K562 (cell line): Measurements from ENCODE around the gene ZPR1. TPM values are rescaled to one million over a fixed set of nuclear protein-coding genes. Genes with fewer than 3 reads are reported as not detected.

Source experiments
- ATAC-seq: fragments of 200-7000 bp; cut with Tn5 transposase; 3 replicates; pipeline ENCODE4 v1.9.1; 2020; ENCODE audit warnings: moderate library complexity
- BruUV-seq: library from RNA; stranded (reverse); fragments of 400-500 nt; replicated peaks from 2 replicates; lab custom pipeline; 2021; lab: Mats Ljungman, UMichigan
- CTCF ChIA-PET: fragments of 300-600 bp; formaldehyde crosslinking; extraction: SDS; loops from one replicate; lab custom pipeline; 2021; ENCODE audit warnings: low intra/inter-chr PET ratio; lab: Yijun Ruan, JAX
- POLR2A ChIA-PET: fragments of 300-600, 350-650 bp; sonication (Branson Sonifier 250); formaldehyde crosslinking; extraction: SDS; loops from one replicate; lab custom pipeline; 2021; ENCODE audit warnings: antibody characterized with exemption, inconsistent platforms; lab: Yijun Ruan, JAX
- DNase-seq, 4 experiments: peaks; one replicate each; pipeline versions ENCODE4 v3.0.0 to v3.0.0-alpha.2; 2011 to 2018; ENCODE audit warnings: low spot score in 3 of 4, mixed read lengths in 3 of 4; ENCODE audit errors: extremely low read depth in 1 of 4
- FAIRE-seq: peaks from 2 replicates; lab custom pipeline; 2011; peaks lifted over from hg19 to GRCh38; lab: Jason Lieb, UNC
- H2AFZ ChIP-seq: 2 replicates; pipeline ENCODE4 v1.6.0; 2011; ENCODE audit warnings: low read depth, low read length, control low read depth, inconsistent platforms
- H3K27ac ChIP-seq: fragments of 200-600 bp; 3 replicates; pipeline ENCODE4 v1.8.0; 2011; ENCODE audit warnings: low read depth, mild to moderate bottlenecking, control low read depth, inconsistent platforms, low read length, moderate library complexity, mixed read lengths; ENCODE audit errors: extremely low read depth
- H3K27me3 ChIP-seq, 2 experiments: fragments of 300-600 bp in 1 of 2; 2 replicates in 1 of 2; 3 replicates in 1 of 2; pipeline versions ENCODE4 v1.6.0 to v1.8.0; 2011; ENCODE audit warnings: inconsistent platforms in 2 of 2, low read length in 2 of 2, mild to moderate bottlenecking in 1 of 2, mixed read lengths in 1 of 2, moderate library complexity in 1 of 2; ENCODE audit not compliant: control insufficient read depth in 2 of 2, insufficient read depth in 2 of 2
- H3K36me3 ChIP-seq: fragments of 300-600 bp; 3 replicates; pipeline ENCODE4 v1.8.0; 2011; ENCODE audit warnings: mild to moderate bottlenecking, low read length, inconsistent platforms; ENCODE audit not compliant: control insufficient read depth, insufficient read depth
- H3K4me1 ChIP-seq, 2 experiments: fragments of 200-600 bp in 1 of 2; replicated peaks in 1 of 2; 2 replicates in 1 of 2; 3 replicates in 1 of 2; pipeline versions ENCODE4 v1.5.1 to v1.8.0; 2011; ENCODE audit warnings: inconsistent platforms in 2 of 2, low read length in 2 of 2, mild to moderate bottlenecking in 1 of 2, mixed read lengths in 1 of 2, moderate library complexity in 1 of 2; ENCODE audit not compliant: control insufficient read depth in 2 of 2, insufficient read depth in 2 of 2
- H3K4me2 ChIP-seq: 2 replicates; pipeline ENCODE4 v1.6.1; 2011; ENCODE audit warnings: low read length, control low read depth, inconsistent platforms, mixed read lengths; ENCODE audit not compliant: insufficient read depth
- H3K4me3 ChIP-seq: fragments of 200-600 bp; sonication (generic), shearing (Covaris generic); 2 replicates; pipeline ENCODE4 v1.5.1; 2016; ENCODE audit warnings: control low read depth, inconsistent platforms
- H3K79me2 ChIP-seq: fragments of 200-600 bp; 3 replicates; pipeline ENCODE4 v1.8.0; 2011; ENCODE audit warnings: low read length, inconsistent platforms; ENCODE audit not compliant: control insufficient read depth, insufficient read depth
- H3K9ac ChIP-seq, 2 experiments: 2 replicates each; pipeline versions ENCODE4 v1.6.0 to v1.6.1; 2011; ENCODE audit warnings: low read depth in 2 of 2, low read length in 2 of 2, control low read depth in 1 of 2, inconsistent platforms in 1 of 2, mild to moderate bottlenecking in 1 of 2, mixed read lengths in 1 of 2; ENCODE audit not compliant: insufficient read depth in 1 of 2
- H3K9me1 ChIP-seq: one replicate; pipeline ENCODE4 v1.6.0; 2011; ENCODE audit warnings: inconsistent platforms, mild to moderate bottlenecking, low read length, moderate library complexity; ENCODE audit not compliant: control insufficient read depth, insufficient read depth
- H3K9me3 ChIP-seq: replicated peaks from 2 replicates; pipeline ENCODE4 v1.5.1; 2011; ENCODE audit warnings: low read depth, low read length, inconsistent platforms; ENCODE audit not compliant: control insufficient read depth, insufficient read depth
- H4K20me1 ChIP-seq: replicated peaks from 2 replicates; pipeline ENCODE4 v1.6.1; 2011; ENCODE audit warnings: low read length, inconsistent platforms, mixed read lengths; ENCODE audit not compliant: control insufficient read depth, insufficient read depth
- ETS2 ChIP-seq: IDR thresholded peaks from 2 replicates; pipeline ENCODE4 v1.6.1; 2016; ENCODE audit warnings: borderline replicate concordance, missing genetic modification characterization, mild to moderate bottlenecking, moderate library complexity, missing compliant biosample characterization; ENCODE audit not compliant: poor library complexity, severe bottlenecking
- NONO ChIP-seq, 2 experiments: fragments of 200-400 bp in 1 of 2; fragments of 450-650 bp in 1 of 2; formaldehyde crosslinking in 1 of 2; IDR thresholded peaks; 2 replicates each; pipeline ENCODE4 v1.6.1; 2017; ENCODE audit warnings: low read depth in 2 of 2, mild to moderate bottlenecking in 2 of 2, moderate library complexity in 2 of 2, low read length in 1 of 2
- RBFOX2 ChIP-seq: fragments of 200-400 bp; formaldehyde crosslinking; IDR thresholded peaks from 2 replicates; pipeline ENCODE4 v1.6.1; 2017; ENCODE audit warnings: low read depth, mild to moderate bottlenecking, low read length, moderate library complexity
- TRIM24 ChIP-seq, 2 experiments: fragments of 450-650 bp; IDR thresholded peaks; 2 replicates each; pipeline ENCODE4 v1.6.1; 2016
- ZNF695 ChIP-seq: fragments of 450-650 bp; formaldehyde crosslinking; IDR thresholded peaks from 2 replicates; pipeline ENCODE4 v1.4.0; 2020; ENCODE audit warnings: mild to moderate bottlenecking, moderate library complexity
- WGBS: fragments of 100-300 bp; shearing (Covaris generic); methylation state at CpG from one replicate; pipeline ENCODE4 v1.1.6; 2016; ENCODE audit warnings: low coverage, mixed read lengths; ENCODE audit not compliant: insufficient coverage; ENCODE audit errors: missing lambda C conversion rate; 5-methylcytosine and 5-hydroxymethylcytosine counted together
- in situ Hi-C: fragments of 300-500 bp; cut with MboI; formaldehyde crosslinking; loops from 4 replicates; pipeline ENCODE4 v1.15.0; 2018; ENCODE audit warnings: inconsistent platforms, mixed read lengths
- intact Hi-C: fragments of 100-400 bp; cut with micrococcal nuclease; formaldehyde crosslinking; loops from 2 replicates; pipeline ENCODE4 v1.14.2; 2022
- polyA plus RNA-seq, 8 experiments: library from polyadenylated mRNA; depleted of rRNA in 4 of 8; stranded (reverse) in 5 of 8; unstranded in 3 of 8; fragments of >200 nt; fragmentation: Nextera tagmentation in 2 of 8; fragmentation: Illumina TruSeq in 1 of 8; extraction: Ambion mirVana in 2 of 8; extraction: Trizol in 1 of 8; gene quantifications; 2 replicates each; pipeline versions ENCODE4 v1.2.1 to v1.2.3, GENCODE V29; 2011 to 2014; ENCODE audit warnings: inconsistent platforms in 1 of 8, missing spikeins in 1 of 8
- total RNA-seq, 7 experiments: library from RNA; depleted of rRNA in 6 of 7; stranded (reverse); fragments of >200 nt in 6 of 7; fragmentation: Illumina TruSeq in 2 of 7; extraction: Trizol in 2 of 7; gene quantifications; 2 replicates each; pipeline versions ENCODE4 v1.2.1 to v1.2.3, GENCODE V29; 2011 to 2021; ENCODE audit warnings: low replicate concordance in 1 of 7
- TF ChIP-seq, protein P1 (sequence below): fragments of 250-450 bp; sonication (Bioruptor Pico); IDR thresholded peaks from 2 replicates; pipeline ENCODE4 v1.5.0; 2021
- TF ChIP-seq, protein P2 (sequence below), 2 experiments: fragments of 450-650 bp; formaldehyde crosslinking in 1 of 2; IDR thresholded peaks; 2 replicates each; pipeline versions ENCODE4 v1.4.0 to v1.6.1; 2014 to 2020; ENCODE audit warnings: mild to moderate bottlenecking in 2 of 2, borderline replicate concordance in 1 of 2, low read depth in 1 of 2
- TF ChIP-seq, protein P3 (sequence below): fragments of 250-450 bp; sonication (Bioruptor Pico); IDR thresholded peaks from 2 replicates; pipeline ENCODE4 v1.9.0; 2021; ENCODE audit warnings: mild to moderate bottlenecking

Gene ZPR1
- total and polyA plus RNA-seq, 9 of the 15 experiments (the other 6 are each of a cell fraction or from before 2014, with no cell fraction given), result 13.0 to 120 (median 83.8) TPM

DNA sequence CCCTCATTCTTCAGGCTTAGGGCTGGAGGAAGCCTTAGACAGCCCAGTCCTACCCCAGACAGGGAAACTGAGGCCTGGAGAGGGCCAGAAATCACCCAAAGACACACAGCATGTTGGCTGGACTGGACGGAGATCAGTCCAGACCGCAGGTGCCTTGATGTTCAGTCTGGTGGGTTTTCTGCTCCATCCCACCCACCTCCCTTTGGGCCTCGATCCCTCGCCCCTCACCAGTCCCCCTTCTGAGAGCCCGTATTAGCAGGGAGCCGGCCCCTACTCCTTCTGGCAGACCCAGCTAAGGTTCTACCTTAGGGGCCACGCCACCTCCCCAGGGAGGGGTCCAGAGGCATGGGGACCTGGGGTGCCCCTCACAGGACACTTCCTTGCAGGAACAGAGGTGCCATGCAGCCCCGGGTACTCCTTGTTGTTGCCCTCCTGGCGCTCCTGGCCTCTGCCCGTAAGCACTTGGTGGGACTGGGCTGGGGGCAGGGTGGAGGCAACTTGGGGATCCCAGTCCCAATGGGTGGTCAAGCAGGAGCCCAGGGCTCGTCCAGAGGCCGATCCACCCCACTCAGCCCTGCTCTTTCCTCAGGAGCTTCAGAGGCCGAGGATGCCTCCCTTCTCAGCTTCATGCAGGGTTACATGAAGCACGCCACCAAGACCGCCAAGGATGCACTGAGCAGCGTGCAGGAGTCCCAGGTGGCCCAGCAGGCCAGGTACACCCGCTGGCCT lies 42.5 kb upstream of the ZPR1 start:
- no peak overlapping the region for H3K4me2 ChIP-seq
- no TSS peak for BruUV-seq
- H3K27ac ChIP-seq, result no peak overlapping the region
- no peaks in the 10 kb centered on the region for H3K36me3 ChIP-seq
- CTCF ChIA-PET, result no interaction called here
- POLR2A ChIA-PET, result interaction anchor here (0.6 to 1.6 kb wide), 2 partner anchors 9 to 390 kb away, joined by 3 to 6 read pairs; no protein-coding TSS in a partner anchor
- no peak overlapping the region for H2AFZ ChIP-seq
- no peaks in the 10 kb centered on the region for H3K9me3 ChIP-seq
- no peaks in the 10 kb centered on the region for H4K20me1 ChIP-seq
- intact Hi-C loops, result loop anchor here (10.0 kb wide), 1 partner anchor 96 kb away; no protein-coding TSS in a partner anchor
- no peak overlapping the region for H3K4me3 ChIP-seq
- H3K9ac ChIP-seq, result no peak overlapping the region
- FAIRE-seq, result no peak
- H3K27me3 ChIP-seq, result peaks cover 0 to 7% of the 10 kb centered on the region in 2 experiments; a peak in 2 of 5 replicates
- no peak for ATAC-seq
- TF ChIP-seq, protein P1, sequence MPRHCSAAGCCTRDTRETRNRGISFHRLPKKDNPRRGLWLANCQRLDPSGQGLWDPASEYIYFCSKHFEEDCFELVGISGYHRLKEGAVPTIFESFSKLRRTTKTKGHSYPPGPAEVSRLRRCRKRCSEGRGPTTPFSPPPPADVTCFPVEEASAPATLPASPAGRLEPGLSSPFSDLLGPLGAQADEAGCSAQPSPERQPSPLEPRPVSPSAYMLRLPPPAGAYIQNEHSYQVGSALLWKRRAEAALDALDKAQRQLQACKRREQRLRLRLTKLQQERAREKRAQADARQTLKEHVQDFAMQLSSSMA (CRISPR knock-in tag), result no peak
- TF ChIP-seq TRIM24 (IDR thresholded peaks at IDR 0.05), result no peak
- no peak for TF ChIP-seq ETS2 (tag)
- TF ChIP-seq, protein P2, sequence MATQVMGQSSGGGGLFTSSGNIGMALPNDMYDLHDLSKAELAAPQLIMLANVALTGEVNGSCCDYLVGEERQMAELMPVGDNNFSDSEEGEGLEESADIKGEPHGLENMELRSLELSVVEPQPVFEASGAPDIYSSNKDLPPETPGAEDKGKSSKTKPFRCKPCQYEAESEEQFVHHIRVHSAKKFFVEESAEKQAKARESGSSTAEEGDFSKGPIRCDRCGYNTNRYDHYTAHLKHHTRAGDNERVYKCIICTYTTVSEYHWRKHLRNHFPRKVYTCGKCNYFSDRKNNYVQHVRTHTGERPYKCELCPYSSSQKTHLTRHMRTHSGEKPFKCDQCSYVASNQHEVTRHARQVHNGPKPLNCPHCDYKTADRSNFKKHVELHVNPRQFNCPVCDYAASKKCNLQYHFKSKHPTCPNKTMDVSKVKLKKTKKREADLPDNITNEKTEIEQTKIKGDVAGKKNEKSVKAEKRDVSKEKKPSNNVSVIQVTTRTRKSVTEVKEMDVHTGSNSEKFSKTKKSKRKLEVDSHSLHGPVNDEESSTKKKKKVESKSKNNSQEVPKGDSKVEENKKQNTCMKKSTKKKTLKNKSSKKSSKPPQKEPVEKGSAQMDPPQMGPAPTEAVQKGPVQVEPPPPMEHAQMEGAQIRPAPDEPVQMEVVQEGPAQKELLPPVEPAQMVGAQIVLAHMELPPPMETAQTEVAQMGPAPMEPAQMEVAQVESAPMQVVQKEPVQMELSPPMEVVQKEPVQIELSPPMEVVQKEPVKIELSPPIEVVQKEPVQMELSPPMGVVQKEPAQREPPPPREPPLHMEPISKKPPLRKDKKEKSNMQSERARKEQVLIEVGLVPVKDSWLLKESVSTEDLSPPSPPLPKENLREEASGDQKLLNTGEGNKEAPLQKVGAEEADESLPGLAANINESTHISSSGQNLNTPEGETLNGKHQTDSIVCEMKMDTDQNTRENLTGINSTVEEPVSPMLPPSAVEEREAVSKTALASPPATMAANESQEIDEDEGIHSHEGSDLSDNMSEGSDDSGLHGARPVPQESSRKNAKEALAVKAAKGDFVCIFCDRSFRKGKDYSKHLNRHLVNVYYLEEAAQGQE (IDR thresholded peaks at IDR 0.05; ENCODE audit: borderline replicate concordance), result no peak
- TF ChIP-seq, protein P2 (CRISPR knock-in tag; IDR thresholded peaks at IDR 0.05; ENCODE audit: low read depth), result no peak
- TF ChIP-seq RBFOX2, result no peak
- TF ChIP-seq ZNF695 (CRISPR knock-in tag), result no peak
- TF ChIP-seq NONO (IDR thresholded peaks at IDR 0.05; ENCODE audit: low read depth in 2 of 2, low read length in 1 of 2), result no peak
- TF ChIP-seq, protein P3, sequence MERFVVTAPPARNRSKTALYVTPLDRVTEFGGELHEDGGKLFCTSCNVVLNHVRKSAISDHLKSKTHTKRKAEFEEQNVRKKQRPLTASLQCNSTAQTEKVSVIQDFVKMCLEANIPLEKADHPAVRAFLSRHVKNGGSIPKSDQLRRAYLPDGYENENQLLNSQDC, result no peak
- TF ChIP-seq, all 486 proteins: peak for 0
- Histone ChIP-seq H3K9me1 (no peaks in the 10 kb centered on the region), H3K4me1 (peaks cover 8 to 34% of the 10 kb centered on the region in 2 experiments; a peak in 4 of 5 replicates), H3K79me2 (no peaks in the 10 kb centered on the region)
- in situ Hi-C loops, result no loop called here
- DNase-seq, result no peak
- WGBS, result 26% methylated on average over 12 of the region's 17 CpGs
